Keratinocyte (primary cell): Measurements from ENCODE around the gene MTUS2.

Source experiments
- CTCF ChIP-seq, 3 experiments: IDR thresholded peaks in 1 of 3; conservative IDR thresholded peaks in 1 of 3; optimal IDR thresholded peaks in 1 of 3; 2 replicates in 2 of 3; 3 replicates in 1 of 3; pipeline versions ENCODE3 to v1.5.1; 2011; ENCODE audit warnings: low read length in 3 of 3, mild to moderate bottlenecking in 3 of 3, moderate library complexity in 2 of 3, control low read depth in 1 of 3, inconsistent platforms in 1 of 3; ENCODE audit not compliant: insufficient read depth in 2 of 3; ENCODE audit errors: extremely low read depth in 1 of 3
- EZH2 ChIP-seq: IDR thresholded peaks from one replicate; pipeline ENCODE4 v1.6.1; 2012; ENCODE audit warnings: inconsistent platforms, mild to moderate bottlenecking, low read length, moderate library complexity

GRCh38 chr13:29384871-29385270 is 564.7 kb downstream of the MTUS2 start:
- TF ChIP-seq CTCF (optimal IDR thresholded peaks at IDR 0.05 in 1 of 3, IDR thresholded peaks at IDR 0.05 in 1 of 3, conservative IDR thresholded peaks at IDR 0.05 in 1 of 3; ENCODE audit: extremely low read depth in 1 of 3, insufficient read depth in 2 of 3, low read length in 3 of 3): no peak
- TF ChIP-seq EZH2: no peak
